Measurements from ENCODE around the gene AKAP8.

DNA sequence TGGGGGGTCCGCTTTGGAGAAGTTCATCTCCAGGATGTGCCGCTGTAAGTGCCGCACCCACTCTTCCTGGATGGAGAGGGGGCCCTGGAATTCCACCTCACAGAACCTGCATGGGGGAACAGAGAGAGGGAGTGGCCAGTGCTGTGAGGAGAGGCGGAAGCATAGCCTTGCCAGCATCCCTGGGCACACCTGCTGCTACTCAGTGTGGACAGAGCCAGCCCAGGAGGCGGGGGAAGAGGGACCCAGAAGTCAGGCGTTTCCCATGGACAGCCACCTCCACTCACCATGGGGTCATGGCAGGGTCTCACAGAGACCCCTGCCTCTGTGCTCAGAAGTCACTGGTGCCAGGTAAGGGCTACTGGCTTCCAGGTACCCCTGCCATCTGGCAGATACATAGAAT is 43.5 kb upstream of the AKAP8 start:
- TF ChIP-seq GATA2 (IDR thresholded peaks at IDR 0.05; ENCODE audit: low read depth, low read length) (no peak), GATA3 (IDR thresholded peaks at IDR 0.05; ENCODE audit: low read depth, low read length) (no peak)

Measured in SH-SY5Y (cell line).